ENCODE data around the gene DLGAP1.

The DLGAP1 gene

GRCh38 chr18:3510896-3511295, 944.2 kb downstream of the DLGAP1 start:
- no peak for ATAC-seq (ENCODE audit: low read depth)
- Histone ChIP-seq H3K4me3 (ENCODE audit: severe bottlenecking) (no peak overlapping the region), H3K27ac (ENCODE audit: poor library complexity, severe bottlenecking) (no peak overlapping the region)

GRCh38 chr18:3510024-3510423, 945.1 kb downstream of the DLGAP1 start:
- Histone ChIP-seq H3K27ac (ENCODE audit: poor library complexity, severe bottlenecking) (no peak overlapping the region), H3K9me3 (ENCODE audit: severe bottlenecking) (no peaks in the 10 kb centered on the region), H3K4me1 (ENCODE audit: insufficient read depth, poor library complexity, severe bottlenecking) (no peaks in the 10 kb centered on the region), H3K4me3 (ENCODE audit: severe bottlenecking) (no peak overlapping the region), H3K27me3 (ENCODE audit: insufficient read depth, poor library complexity, severe bottlenecking) (no peaks in the 10 kb centered on the region), H3K36me3 (ENCODE audit: low read depth) (no peaks in the 10 kb centered on the region)
- no peak for DNase-seq (ENCODE audit: low spot score)
- TF ChIP-seq CTCF (IDR thresholded peaks at IDR 0.05; ENCODE audit: poor library complexity, severe bottlenecking) = no peak
- ATAC-seq (ENCODE audit: low read depth) = no peak

More at GRCh38 chr18:3510896-3511295, 944.2 kb downstream of the DLGAP1 start:
- H3K9me3 ChIP-seq (ENCODE audit: severe bottlenecking) = no peaks in the 10 kb centered on the region
- H3K36me3 ChIP-seq (ENCODE audit: low read depth) = no peaks in the 10 kb centered on the region
- no peaks in the 10 kb centered on the region for H3K27me3 ChIP-seq (ENCODE audit: insufficient read depth, poor library complexity, severe bottlenecking)
- DNase-seq (ENCODE audit: low spot score) = no peak
- no peaks in the 10 kb centered on the region for H3K4me1 ChIP-seq (ENCODE audit: insufficient read depth, poor library complexity, severe bottlenecking)
- TF ChIP-seq CTCF (IDR thresholded peaks at IDR 0.05; ENCODE audit: poor library complexity, severe bottlenecking) = no peak

- DNase-seq (ENCODE audit: low spot score) (no peak), ATAC-seq (ENCODE audit: low read depth) (no peak)
- no peak for TF ChIP-seq CTCF (IDR thresholded peaks at IDR 0.05; ENCODE audit: poor library complexity, severe bottlenecking)
- no peaks in the 10 kb centered on the region for H3K9me3 ChIP-seq (ENCODE audit: severe bottlenecking)
- no peaks in the 10 kb centered on the region for H3K4me1 ChIP-seq (ENCODE audit: insufficient read depth, poor library complexity, severe bottlenecking)
- no peaks in the 10 kb centered on the region for H3K27me3 ChIP-seq (ENCODE audit: insufficient read depth, poor library complexity, severe bottlenecking)
- no peak overlapping the region for H3K27ac ChIP-seq (ENCODE audit: poor library complexity, severe bottlenecking)
- H3K4me3 ChIP-seq (ENCODE audit: severe bottlenecking) = no peak overlapping the region
- H3K36me3 ChIP-seq (ENCODE audit: low read depth) = no peaks in the 10 kb centered on the region
Observed at GRCh38 chr18:3508576-3509549, 946.2 kb downstream of the DLGAP1 start.

GRCh38 chr18:3504637-3505036, 950.5 kb downstream of the DLGAP1 start:
- TF ChIP-seq CTCF (IDR thresholded peaks at IDR 0.05; ENCODE audit: poor library complexity, severe bottlenecking) = no peak
- H3K4me1 ChIP-seq (ENCODE audit: insufficient read depth, poor library complexity, severe bottlenecking) = no peaks in the 10 kb centered on the region
- no peaks in the 10 kb centered on the region for H3K36me3 ChIP-seq (ENCODE audit: low read depth)
- DNase-seq (ENCODE audit: low spot score) (no peak), ATAC-seq (ENCODE audit: low read depth) (no peak)
- H3K27me3 ChIP-seq (ENCODE audit: insufficient read depth, poor library complexity, severe bottlenecking) = no peaks in the 10 kb centered on the region
- no peak overlapping the region for H3K4me3 ChIP-seq (ENCODE audit: severe bottlenecking)
- H3K27ac ChIP-seq (ENCODE audit: poor library complexity, severe bottlenecking) = no peak overlapping the region
- H3K9me3 ChIP-seq (ENCODE audit: severe bottlenecking) = no peaks in the 10 kb centered on the region

GRCh38 chr18:3502650-3503049, 952.5 kb downstream of the DLGAP1 start:
- Histone ChIP-seq H3K27ac (ENCODE audit: poor library complexity, severe bottlenecking) (no peak overlapping the region), H3K27me3 (ENCODE audit: insufficient read depth, poor library complexity, severe bottlenecking) (no peaks in the 10 kb centered on the region), H3K4me3 (ENCODE audit: severe bottlenecking) (no peak overlapping the region), H3K4me1 (ENCODE audit: insufficient read depth, poor library complexity, severe bottlenecking) (no peaks in the 10 kb centered on the region), H3K9me3 (ENCODE audit: severe bottlenecking) (no peaks in the 10 kb centered on the region), H3K36me3 (ENCODE audit: low read depth) (no peaks in the 10 kb centered on the region)
- no peak for TF ChIP-seq CTCF (IDR thresholded peaks at IDR 0.05; ENCODE audit: poor library complexity, severe bottlenecking)
- no peak for ATAC-seq (ENCODE audit: low read depth)
- no peak for DNase-seq (ENCODE audit: low spot score)

Data from RWPE2 (cell line).